22Rv1 (cell line): ENCODE results near the gene ZNF700.

Experiments
- ZFX ChIP-seq: fragments of 450-650 bp; IDR thresholded peaks from 2 replicates; pipeline ENCODE4 v1.6.1; 2017; ENCODE audit warnings: antibody characterized with exemption, borderline replicate concordance
- TF ChIP-seq, protein P1 (sequence below): fragments of 450-650 bp; IDR thresholded peaks from 2 replicates; pipeline ENCODE4 v1.5.1; 2017; ENCODE audit warnings: mild to moderate bottlenecking

DNA sequence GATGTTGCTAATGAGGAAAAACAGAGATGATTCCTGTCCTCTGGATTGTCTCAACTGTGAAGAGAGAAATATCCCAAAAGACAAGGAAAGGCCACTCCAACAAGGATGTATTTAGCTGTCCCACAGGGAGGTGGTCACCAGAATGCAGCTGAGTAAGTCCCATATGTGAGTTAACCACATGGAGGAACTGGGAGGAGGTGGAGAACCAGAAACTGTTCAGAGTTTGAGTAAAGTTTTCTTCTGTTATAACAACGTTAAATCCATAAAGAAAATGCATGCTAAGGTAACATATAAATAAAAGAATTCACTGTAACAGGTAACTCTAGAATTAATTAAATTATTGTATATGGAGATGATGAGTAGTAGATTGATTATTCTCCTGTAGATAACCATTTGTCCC, 45.3 kb downstream of the ZNF700 start:
- TF ChIP-seq, protein P1, sequence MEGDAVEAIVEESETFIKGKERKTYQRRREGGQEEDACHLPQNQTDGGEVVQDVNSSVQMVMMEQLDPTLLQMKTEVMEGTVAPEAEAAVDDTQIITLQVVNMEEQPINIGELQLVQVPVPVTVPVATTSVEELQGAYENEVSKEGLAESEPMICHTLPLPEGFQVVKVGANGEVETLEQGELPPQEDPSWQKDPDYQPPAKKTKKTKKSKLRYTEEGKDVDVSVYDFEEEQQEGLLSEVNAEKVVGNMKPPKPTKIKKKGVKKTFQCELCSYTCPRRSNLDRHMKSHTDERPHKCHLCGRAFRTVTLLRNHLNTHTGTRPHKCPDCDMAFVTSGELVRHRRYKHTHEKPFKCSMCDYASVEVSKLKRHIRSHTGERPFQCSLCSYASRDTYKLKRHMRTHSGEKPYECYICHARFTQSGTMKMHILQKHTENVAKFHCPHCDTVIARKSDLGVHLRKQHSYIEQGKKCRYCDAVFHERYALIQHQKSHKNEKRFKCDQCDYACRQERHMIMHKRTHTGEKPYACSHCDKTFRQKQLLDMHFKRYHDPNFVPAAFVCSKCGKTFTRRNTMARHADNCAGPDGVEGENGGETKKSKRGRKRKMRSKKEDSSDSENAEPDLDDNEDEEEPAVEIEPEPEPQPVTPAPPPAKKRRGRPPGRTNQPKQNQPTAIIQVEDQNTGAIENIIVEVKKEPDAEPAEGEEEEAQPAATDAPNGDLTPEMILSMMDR: no peak
- no peak for TF ChIP-seq ZFX
